GM21786 (cell line): ENCODE results near the gene PA2G4.
"Not testable (repeated sequence)": the region's sequence is repeated elsewhere in the genome, so short reads cannot be mapped to it uniquely, and the experiment has no call there.

Experiments used
- ATAC-seq: cut with Tn5 transposase; IDR thresholded peaks from one replicate; pipeline ENCODE4 v1.9.1; 2021; ENCODE audit not compliant: unreplicated experiment

Gene PA2G4

DNA sequence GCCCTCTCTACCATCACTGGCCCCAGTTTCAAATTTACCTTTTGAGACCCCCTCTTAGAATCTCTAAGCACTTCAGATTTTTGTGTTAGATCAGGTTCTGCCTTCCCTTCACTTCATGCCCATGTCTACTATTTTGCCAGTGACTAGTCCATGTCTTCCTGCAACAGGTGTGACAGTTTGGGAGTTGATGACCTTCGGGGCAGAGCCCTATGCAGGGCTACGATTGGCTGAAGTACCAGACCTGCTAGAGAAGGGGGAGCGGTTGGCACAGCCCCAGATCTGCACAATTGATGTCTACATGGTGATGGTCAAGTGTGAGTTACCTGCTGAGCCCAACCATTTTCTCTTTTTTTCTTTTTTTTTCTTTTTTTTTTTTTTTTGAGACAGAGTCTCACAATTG is 5.8 kb upstream of the PA2G4 start:
- ATAC-seq, result no peak

DNA sequence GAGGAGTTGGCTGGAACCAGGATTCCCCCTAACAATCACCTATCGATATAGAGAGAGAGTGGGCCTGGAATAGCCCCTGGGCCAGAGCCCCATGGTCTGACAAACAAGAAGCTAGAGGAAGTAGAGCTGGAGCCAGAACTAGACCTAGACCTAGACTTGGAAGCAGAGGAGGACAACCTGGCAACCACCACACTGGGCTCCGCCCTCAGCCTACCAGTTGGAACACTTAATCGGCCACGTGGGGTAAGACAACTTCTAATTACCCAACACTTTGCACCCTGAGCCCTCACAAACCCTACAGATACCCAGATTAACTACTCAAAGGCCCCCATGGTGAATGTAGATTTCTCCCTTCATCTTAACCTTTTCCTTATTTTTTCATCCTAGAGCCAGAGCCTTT is 4.6 kb upstream of the PA2G4 start:
- ATAC-seq, result no peak

DNA sequence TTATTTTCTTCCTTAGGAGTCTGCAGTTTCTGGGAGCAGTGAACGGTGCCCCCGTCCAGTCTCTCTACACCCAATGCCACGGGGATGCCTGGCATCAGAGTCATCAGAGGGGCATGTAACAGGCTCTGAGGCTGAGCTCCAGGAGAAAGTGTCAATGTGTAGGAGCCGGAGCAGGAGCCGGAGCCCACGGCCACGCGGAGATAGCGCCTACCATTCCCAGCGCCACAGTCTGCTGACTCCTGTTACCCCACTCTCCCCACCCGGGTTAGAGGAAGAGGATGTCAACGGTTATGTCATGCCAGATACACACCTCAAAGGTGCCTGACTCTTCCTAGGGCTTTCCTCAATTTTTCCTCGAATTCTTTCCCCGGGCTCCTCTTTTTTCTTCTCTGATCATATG is 3.3 kb upstream of the PA2G4 start:
- no peak for ATAC-seq

DNA sequence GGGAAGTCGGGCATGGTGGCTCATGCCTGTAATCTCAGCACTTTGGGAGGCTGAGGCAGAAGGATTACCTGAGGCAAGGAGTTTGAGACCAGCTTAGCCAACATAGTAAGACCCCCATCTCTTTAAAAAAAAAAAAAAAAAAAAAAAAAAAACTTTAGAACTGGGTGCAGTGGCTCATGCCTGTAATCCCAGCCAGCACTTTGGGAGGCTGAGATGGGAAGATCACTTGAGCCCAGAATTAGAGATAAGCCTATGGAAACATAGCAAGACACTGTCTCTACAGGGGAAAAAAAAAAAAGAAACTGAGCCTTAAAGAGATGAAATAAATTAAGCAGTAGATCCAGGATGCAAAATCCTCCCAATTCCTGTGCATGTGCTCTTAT is 1.7 kb upstream of the PA2G4 start:
- no peak for ATAC-seq

DNA sequence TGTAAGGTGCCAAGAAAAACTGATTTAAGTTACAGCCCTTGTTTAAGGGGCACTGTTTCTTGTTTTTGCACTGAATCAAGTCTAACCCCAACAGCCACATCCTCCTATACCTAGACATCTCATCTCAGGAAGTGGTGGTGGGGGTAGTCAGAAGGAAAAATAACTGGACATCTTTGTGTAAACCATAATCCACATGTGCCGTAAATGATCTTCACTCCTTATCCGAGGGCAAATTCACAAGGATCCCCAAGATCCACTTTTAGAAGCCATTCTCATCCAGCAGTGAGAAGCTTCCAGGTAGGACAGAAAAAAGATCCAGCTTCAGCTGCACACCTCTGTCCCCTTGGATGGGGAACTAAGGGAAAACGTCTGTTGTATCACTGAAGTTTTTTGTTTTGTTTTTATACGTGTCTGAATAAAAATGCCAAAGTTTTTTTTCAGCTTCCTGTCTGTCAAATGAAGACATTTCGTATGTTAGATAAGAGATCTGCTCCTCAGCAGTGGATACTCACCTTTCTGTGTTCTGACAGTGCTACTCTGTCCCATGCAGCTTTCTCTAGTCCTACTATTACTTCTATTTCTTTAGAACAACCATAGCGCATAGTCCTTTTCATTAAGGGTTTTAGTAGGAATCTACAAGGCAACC is 1.2 kb upstream of the PA2G4 start:
- ATAC-seq, result no peak

DNA sequence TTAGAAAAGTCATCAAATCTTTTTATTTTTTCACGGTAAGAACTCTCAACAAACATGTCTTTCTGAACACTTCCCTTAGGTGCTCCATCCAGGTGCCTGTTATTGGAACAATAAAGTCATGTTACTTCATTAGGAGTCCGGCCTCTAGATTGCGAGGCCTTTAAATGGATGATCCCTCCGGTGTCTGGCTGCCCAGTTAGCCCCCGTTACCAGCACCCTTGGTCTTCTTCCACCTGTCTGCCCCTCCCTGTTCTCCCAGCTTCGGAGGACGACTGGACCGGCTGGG is 593 bp upstream of the PA2G4 start:
- no peak for ATAC-seq

DNA sequence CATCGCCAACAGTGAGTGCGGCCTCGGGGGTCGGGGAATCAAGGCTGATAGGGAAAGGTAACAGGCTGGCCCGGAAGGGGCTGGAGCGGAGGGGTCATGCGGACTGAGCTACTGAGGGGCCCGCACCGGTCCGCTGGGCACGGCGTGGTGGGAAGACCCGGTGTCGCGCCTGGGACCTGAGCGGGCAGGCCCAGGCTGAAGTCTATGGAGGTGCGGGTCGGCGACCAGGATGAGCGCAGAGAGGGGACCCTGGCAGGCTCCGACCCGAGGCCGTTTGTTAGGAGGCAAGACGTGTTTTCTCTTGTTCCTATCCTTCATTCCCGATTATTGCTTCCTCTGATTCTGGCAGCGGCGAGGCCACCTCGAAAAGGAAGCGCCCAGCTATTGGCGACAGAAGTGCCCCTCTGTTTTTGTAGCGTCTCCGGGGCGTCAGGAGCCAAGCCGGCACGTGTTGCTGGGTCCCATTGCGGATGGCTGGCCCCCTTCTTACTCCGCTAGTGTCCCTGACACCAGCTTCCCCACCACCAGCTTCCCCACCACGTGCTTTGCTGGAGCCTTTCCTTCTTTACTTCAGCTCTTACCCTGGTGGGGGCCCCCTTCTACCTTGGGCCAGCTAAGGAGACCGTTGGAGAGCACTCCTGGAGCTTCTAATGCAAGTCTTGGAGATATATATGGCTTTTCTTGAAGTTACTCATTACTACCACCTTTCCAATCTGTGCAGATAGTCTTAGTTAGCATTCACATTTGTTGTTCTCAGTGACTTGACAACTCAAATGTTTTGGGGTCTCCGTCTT is 653 bp downstream of the PA2G4 start:
- peak; percentile 6 for ATAC-seq

DNA sequence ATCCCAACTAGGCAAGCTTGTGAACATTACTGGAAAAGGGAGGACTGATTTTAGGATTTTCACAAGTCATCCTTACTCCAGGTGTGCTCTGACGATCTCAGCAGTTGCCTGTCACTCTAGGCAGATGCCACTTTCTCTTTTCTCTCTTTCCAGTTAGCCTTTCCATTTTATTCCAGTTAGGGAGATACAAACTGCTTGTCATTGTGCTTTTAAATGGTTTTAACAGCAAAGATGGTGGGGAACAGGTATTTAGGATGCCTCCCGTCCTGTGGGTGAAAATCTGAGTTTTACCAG is 1.2 kb downstream of the PA2G4 start:
- ATAC-seq, result no peak

DNA sequence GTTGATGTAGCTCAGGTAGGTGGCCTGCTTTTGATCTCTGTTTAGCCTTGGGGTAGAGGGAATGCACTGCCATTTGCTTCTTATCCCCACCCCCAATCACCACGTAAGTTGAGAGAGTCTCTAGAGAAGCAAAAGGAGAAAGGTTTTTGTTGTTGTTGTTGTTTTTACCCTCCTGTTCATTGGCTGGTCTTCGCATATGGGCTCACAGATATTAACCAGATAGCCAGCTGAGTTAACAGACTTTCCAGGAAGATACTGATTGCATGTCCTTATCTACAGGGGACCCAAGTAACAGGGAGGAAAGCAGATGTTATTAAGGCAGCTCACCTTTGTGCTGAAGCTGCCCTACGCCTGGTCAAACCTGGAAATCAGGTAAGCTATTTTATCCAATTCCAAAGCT is 2.9 kb downstream of the PA2G4 start:
- ATAC-seq, result no peak

DNA sequence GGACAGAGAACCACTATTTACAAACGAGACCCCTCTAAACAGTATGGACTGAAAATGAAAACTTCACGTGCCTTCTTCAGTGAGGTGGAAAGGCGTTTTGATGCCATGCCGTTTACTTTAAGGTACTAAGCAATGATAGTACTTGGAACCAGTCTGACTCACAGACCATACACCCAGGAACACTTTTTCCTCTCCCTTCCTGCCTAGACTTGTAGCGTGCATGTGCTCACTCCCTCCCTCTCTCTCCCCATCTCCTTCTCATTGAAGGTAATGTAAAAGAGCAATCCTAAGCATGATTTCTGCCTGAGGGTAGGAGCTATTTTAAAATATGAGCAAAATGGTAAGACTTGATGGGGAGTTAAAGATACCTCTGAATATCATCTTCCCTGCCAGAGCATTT is 6.2 kb downstream of the PA2G4 start:
- no peak for ATAC-seq

DNA sequence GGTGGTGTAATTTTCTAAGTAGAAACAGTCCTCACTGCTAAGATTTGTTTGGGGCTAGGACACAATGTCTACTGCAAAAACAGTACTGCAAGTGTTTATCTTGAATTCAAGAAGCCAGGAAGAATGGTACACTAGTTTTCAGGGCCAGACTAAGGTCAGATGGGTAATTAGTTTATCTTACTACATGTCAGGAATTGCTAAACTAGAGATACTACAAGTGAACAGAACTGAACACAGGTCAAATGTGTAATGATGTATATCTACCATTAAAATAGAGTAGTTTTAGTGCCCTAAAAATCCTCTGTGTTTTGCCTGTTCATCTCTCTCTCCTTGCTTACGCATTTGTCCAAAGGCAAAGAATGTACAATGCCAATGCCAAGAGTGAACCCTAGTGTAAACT is 9.7 kb downstream of the PA2G4 start:
- no peak for ATAC-seq

DNA sequence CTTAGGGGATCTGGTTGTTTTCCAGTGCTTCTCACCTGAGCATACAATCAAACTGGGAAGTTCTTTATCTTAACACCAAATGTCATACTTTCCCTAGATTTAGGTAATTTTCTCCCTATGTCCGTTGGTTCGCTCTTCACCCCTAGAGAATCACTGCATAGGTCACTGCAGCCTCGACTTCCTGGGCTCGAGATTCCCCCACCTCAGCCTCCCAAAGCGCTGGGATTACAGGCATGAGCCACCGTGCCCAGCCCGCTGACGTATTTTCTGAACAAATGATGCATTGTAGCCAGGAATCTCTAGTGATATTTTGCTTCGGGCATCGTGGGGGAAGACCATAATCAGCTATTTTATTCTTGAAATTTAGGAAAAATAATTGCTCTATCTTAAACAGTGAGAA is 11.0 kb downstream of the PA2G4 start:
- no peak for ATAC-seq

DNA sequence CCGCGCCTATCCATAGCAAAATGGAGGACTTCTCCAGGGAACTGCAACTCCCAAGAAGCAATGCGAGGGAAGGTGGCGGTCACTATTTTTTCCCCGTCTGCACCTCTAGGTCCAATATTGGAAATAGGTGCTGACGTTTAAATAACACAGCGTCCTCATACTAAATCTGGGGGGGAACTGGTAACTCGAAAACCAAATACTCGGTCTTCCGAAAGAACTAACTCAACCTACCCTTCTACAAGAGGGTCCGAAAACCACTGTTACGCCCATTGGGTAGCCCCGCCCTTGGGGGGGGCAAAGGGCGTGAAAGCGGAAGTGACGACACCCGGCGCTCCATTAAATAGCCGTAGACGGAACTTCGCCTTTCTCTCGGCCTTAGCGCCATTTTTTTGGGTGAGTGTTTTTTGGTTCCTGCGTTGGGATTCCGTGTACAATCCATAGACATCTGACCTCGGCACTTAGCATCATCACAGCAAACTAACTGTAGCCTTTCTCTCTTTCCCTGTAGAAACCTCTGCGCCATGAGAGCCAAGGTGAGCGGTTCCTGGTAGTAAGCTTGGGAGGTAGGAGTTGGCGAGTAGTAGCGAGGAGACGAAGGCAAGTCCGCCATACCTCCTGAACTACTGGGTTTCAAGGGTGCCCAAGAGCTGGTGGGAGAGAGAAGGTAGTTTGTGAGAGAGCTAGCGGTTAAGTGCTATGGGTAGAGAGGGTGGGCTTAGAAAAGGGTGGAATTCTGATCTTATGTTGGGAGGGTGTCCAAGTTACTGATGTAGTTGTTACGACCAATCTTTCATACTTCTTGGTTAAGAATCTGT is 12.1 kb downstream of the PA2G4 start, which contains the start of gene RPL41:
Gene RPL41, plus strand, starts transcription at position 367 of the 815 bp plus-strand sequence.
- ATAC-seq, result peak; percentile 43

DNA sequence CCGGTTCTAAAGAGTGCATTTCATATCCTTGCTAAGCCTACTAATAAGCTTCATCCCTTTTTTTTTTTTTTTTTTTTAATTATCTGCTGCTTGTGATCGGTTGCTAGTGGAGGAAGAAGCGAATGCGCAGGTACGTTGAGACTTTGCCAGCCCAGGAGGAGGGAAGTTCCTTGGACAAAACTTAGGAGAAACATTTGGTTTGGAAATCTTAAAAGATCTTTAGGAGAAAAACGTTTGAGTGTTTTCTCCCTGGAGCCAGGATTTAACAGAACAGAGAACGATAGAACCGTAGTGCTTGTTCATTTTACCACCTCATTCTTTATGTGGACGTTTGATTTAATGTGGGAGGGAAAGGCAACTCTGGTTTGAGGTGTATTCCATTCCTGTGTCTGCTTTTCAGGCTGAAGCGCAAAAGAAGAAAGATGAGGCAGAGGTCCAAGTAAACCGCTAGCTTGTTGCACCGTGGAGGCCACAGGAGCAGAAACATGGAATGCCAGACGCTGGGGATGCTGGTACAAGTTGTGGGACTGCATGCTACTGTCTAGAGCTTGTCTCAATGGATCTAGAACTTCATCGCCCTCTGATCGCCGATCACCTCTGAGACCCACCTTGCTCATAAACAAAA is 12.8 kb downstream of the PA2G4 start:
- not testable (repeated sequence) for ATAC-seq

DNA sequence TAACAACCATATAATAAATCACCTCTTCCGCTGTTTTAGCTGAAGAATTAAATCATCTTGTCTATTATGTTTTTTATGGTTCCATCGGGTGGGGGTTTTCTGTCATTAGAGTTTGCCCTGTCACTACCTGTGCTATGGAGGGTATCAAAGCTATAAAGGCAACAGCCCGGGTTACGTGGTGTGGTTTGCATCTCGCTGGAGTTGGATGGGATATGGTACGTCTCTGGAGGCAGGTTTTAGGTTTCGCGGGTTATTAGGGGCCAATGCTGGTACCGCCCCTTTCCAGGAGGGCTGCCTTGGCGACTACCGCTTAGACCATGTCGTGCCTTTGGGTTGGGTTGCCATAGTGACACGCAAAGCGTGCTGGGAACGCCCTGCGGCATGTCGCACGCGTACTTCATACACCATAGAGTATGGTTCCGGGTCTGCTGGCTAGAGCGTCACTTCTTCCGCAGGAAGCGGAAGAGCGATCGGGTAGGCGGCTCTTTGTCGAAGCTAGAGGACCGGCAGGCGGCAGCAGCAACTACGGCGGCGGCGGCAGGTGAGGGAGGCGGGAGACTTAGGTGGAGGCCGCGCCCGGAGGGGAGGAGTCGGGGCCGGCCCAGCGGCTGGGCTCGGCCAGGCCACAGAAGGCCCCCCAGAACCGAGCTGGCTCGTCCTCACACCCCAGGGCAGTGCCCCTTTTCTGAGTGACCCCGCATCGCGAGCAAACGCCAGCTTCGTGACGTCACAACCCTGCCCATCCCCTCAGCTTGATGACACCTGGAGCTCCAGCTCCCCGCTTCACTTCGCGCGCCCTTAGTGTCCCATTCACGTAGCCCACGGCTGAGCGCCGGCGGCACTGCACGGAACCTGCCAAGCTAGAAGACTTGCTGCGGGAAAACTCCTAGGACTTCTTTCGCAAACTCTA is 13.7 kb downstream of the PA2G4 start, which contains the start of gene ZC3H10:
Gene ZC3H10, plus strand, starts transcription at position 489 of the 910 bp plus-strand sequence. CDS start 2,297 bp downstream, outside the sequence.
- peak; percentile 82 for ATAC-seq

DNA sequence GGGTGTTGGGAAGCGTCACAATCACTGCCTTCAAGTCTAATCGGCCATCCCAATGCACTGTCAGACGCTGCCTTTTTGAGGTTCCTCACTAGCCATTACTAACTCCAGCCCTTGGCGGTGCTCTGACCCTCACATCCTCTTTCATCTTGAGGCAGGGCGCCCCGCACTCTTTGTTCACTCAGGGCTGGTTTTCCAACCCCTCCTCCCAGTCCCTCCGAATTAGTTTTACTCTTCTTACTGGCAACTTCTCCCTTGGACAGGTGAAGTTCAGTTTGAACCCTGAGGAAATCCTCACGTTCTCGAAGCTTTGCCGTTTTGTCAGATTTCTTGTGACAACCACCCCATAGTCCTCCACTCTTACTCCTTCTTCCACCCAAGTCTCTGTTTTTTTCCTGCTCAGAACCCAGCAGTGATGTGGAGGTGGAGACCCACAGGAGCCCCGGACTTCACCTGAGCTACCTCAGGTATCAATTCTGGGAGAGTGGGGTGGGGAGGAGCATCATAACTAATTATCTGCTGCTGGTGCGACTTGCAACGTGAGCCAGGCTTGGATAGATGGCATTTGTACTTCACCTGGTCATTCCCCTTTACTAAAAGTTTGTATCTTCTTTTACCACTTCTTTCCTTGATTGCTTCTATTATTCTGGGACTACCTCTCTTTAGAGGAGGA is 14.5 kb downstream of the PA2G4 start:
- ATAC-seq, result no peak

DNA sequence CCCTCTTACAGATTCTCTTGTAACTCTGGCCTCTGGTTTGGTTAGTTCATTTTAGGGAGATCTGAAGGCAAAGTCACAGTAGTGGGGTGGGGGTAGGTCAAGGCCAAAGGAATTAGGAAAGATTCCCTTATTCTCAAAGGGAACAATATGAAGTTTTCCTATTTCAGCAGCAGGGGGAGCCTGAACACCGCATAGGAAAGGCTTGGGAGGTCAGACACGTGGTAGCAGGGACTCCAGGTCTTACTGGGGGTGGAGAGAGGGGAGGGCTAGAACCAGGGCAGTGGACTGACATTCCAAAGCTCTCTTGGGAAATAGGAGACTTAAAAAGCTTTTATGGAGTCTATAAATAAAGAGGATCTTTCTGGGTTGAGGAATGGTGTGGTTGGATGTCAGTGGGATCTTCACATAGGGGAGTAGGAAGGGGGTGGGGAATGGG is 15.0 kb downstream of the PA2G4 start:
- no peak for ATAC-seq

DNA sequence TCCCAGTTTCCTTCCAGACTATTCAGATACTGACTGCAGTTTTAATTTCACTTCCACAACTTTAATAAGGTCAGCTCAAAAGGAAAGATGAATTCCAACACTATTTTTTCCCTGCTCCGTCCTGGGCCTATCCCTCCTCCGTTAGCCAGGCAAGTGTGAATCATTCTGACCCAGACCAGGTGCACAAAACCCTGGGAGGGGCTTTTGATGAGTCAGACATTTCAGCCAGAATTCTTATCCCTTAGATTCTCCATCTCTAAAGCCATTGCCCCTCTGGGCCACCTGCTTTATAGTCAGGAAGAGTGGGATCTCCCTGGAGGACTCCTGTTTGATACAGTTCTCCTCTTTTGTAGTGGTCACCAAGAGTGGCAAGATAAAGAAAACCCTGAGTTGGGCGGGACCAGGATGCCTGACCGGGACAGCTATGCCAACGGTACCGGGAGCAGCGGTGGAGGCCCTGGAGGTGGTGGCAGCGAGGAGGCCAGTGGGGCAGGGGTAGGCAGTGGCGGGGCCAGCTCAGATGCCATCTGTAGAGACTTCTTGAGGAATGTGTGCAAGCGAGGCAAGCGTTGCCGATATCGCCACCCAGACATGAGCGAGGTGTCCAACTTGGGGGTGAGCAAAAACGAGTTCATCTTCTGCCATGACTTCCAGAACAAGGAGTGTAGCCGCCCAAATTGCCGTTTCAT is 15.9 kb downstream of the PA2G4 start:
- ATAC-seq, result no peak

DNA sequence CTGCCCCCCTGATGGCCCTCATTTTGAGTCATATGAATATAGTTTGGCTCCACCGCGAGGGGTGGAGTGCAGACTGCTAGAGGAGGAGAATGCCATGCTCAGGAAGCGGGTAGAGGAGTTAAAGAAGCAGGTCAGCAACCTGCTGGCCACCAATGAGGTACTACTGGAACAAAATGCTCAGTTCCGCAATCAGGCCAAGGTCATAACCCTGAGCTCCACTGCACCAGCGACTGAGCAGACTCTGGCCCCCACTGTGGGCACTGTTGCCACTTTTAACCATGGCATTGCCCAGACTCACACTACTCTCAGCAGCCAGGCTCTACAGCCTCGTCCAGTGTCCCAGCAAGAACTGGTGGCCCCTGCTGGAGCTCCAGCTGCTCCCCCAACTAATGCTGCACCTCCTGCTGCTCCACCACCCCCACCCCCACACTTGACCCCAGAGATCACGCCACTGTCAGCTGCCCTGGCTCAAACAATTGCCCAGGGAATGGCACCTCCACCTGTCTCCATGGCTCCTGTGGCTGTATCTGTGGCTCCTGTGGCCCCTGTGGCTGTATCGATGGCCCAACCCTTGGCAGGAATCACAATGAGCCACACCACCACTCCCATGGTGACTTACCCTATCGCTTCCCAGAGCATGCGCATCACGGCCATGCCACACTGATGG is 17.0 kb downstream of the PA2G4 start:
- ATAC-seq, result no peak
